CD1c-positive myeloid dendritic cell (primary cell): Measurements from ENCODE around the gene MFSD6.

Experiments
- DNase-seq: peaks from one replicate; pipeline ENCODE4 v3.0.0-alpha.2; 2016; ENCODE audit errors: extremely low spot score

MFSD6 gene

DNA sequence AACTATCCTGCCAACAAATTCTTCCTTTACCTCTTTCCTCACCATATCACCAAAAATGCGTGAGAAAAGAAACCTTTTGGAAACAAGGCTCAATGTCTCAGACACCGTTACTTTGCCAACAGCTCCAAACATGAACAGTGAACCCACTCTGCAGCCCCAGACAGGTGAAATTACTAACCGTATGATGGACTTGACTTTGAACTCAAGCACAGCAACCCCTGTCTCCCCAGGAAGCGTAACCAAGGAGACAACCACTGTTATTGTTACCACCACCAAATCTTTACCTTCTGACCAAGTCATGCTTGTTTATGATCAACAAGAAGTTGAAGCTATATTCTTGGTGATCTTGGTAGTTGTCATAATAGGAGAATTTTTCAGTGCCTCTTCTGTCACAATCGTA is 28.4 kb downstream of the MFSD6 start:
- no peak for DNase-seq

DNA sequence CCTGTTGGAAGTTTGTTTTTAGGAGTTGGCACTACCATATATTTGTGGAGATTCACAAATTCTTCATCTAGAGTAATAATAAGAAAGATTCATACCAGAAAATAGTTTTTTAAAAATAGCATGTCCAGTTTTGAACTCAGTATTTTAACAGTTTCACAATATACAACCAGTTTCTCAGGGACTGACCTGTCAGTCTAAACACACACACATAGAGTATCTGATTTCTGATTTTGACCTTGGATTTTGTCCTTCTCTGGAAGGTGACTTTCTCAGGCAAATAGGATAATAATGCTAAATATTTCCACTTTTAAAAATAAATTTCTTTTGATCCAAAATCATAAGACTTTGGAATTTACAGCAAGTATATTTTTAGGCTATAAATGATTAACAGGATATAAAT is 32.0 kb downstream of the MFSD6 start:
- DNase-seq, result no peak

DNA sequence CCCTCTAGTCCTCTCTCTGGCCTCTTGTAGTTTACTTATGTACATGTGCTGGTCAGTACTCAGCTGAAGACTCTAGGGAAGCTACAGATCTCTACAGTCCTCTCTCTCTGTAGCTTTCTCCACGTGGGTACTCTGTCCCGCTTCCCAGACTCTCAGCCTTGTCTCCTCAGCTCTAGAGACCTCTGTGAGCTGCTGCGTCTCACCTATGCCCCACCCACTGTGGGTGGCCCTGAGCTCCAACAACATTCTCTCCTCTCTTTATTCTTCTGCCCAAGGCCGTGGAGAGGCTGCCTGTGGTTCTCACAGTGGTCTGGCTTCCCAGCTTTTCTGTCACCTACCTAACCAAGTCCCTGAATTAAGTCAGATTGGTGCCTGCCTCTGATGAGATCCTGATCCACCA is 33.4 kb downstream of the MFSD6 start:
- DNase-seq, result no peak

DNA sequence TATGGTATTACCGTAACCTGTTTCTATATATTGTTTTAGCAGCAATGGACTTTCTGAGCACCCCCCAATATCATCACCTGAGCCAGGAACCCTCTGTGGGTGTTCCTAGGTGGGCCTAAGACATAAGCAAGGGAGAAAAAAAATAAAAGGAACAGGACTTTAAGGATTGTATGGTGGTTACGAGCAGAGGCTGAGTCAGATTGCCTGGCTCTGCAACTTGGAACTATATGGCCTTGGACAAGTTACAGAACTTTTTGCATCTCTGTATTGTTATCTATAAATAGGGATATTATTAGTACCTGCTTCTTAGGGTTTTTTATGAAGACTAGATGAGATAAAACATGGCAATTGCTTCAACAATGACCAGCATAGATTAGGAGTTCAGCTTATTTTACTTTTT is 34.9 kb downstream of the MFSD6 start:
- DNase-seq, result no peak

DNA sequence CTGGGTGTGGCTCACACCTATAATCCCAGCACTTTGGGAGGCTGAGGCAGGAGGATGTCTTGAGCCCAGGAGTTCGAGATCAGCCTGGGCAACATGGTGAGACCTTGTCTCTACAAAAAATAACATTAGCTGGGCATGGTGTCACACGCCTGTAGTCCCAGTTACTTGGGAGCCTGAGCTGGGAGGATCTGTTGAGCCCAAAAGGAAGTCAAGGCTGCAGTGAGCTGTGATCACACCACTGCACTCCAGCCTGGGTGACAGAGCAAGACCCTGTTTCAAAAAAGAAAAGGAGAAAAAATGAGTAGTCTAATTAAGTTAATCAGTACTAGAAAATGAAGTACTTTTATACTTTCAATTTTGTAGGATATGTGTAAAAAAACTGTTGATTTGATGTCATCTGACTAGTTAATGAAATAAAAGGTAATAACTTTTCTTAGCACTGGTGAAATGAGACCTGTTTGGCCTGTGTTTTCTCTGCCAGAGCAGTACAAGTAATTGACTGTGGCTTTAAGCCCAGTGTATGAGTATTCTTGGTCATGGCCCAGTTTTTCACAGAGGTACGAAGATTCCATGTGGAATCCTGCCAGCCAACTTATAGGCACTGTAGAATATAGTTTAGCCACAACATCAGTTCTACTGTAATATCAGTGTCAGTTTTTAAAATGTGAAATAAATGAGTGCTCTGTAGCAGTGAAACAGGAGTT is 35.8 kb downstream of the MFSD6 start:
- no peak for DNase-seq

DNA sequence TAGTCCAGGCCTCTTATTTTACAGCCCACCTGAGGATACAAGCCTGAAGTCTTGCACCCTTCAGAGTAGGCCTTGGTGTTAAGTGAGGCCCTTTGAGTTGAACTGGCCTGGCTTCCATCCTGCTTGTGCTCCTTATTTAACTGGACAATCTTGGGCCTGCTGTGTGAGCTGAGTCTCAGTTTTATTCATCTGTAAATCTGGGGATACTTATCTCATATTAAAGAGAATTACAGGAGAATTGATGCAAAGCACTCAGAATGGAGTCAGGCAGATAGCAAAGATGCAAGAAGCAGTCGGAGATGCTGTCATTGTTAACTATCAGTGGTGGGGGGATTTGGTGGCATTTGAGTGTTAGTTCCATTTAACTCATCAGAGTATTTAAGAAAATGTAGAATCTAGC is 36.8 kb downstream of the MFSD6 start:
- DNase-seq, result no peak

DNA sequence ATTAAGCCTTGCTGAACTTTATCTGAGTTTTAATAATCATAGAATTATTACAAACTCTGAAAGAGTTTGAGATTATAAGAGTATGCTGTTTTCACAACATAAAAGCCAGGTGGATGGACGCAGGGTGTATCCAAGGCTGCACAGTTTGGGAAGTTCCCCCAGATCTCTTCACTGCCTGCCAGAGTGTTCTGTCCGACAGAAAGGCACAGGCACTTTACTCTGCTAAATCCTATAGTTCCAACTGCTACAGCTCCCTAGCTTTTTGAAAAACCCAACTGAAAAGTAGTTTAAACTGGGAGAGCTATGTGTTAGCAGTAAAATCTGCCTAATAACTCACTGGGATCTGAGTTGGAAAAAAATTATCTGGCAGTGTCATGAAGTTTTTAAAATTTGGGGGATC is 38.0 kb downstream of the MFSD6 start:
- no peak for DNase-seq

DNA sequence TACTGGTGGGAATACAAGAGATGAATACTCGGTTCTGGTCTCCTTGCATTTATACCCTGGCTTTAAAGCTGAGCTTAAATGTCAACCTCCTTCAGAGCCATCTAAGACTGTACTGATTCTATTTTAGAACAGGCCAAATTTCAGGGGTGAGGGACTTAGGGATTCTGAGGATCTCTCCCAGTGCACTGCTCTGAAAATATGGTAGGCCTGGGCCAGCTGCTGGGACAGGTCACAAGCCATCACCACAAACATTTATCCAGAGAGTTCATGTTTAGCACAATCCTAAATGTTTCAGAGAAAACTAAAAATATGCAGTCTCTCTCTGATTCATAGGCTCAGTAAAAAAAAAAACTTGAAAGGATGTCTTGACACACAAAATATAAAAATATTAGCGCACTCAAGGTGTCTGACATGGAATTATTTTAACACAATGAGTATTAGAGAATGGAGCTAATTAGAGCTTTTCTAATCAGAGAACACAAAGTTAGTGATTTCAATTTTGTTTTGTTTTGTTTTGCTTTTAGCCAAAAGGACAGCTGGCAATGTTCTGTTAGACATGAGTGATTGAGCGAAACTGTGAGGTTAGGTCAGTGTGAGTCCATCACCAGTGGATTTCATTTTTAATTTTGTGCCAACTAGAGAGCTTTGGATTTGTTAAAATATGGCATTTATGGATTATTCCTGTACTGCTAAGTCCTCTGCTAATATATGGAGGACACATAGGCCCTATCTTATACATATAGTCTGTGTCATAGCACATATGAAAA is 38.8 kb downstream of the MFSD6 start:
- DNase-seq, result no peak

DNA sequence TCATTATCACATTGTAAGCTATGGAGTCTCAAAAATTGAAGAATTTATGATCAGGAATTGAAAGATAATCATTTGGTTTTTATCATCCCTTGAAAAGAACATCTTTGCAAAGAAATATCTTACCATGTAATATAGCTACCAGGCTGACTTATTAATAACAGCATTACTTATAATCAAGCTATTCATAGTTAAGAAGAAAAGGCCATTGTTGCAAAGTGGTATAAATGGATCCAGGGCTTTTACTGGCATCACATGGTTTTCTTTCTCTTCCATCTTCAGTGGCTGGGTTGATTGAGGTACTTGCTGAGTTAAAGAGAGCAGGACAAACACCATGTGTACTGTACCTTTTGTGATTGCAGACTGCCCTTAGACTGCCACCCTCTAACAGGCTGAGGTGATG is 39.6 kb downstream of the MFSD6 start:
- DNase-seq, result no peak

DNA sequence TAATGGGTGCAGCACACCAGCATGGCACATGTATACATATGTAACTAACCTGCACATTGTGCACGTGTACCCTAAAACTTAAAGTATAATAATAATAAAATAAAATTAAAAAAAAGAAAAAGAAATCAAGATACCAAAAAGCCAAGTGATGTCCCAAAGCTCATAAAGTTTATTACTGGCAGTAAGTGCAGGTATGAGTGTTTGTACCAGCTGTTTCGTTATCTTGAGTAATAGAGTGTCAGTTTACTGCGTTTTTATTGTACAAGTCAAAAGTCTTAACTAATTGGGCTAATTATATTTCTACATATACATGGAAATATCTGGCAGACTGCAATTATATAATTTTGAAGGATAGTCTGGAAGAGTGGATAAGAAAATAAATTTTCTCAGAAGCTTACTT is 41.8 kb downstream of the MFSD6 start:
- no peak for DNase-seq

DNA sequence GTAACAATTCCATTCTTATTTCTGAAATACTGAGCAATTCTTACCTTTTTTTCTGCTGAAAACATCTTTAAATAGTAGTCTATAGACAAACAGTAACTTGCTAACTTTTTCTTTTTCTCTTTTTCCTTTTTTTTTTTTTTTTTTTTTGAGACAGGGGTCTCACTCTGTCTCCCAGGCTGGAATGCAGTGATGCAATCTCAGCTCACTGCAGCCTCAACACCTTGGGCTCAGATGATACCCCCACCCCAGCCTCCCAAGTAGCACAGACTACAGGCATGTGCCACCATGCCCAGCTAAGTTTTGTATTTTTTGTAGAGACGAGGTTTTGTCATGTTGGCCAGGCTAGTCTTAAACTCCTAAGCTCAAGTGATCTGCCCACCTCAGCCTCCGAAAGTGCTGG is 42.2 kb downstream of the MFSD6 start:
- DNase-seq, result no peak

DNA sequence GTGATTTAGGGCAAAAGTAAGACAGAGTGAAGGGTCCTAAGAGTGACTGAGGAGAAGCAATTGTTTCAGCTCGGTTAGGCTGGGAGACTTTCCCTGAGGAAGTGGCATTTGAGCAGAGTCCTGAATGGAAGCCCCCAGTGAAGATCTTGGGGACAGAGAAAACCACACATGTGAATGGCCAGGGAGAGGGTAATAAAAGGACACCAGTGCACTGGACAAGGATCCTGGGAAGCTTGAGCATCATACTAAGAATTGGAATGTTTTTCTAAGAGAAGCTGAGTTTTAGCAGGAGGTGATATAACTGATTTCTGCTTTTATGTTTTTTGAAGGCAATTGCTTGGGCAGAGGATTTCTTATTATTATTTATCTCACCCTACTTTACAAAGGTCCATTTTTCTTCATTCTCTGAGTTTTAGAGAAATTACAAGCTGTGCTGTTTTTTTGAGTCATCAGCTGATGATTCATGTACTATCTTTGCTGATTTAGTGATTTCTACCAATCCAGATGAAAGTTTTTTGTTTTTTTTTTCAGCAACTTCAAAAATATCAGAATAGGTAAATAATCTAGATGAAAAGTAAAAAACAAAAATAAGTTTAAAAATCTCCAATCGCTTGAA is 43.5 kb downstream of the MFSD6 start:
- no peak for DNase-seq

DNA sequence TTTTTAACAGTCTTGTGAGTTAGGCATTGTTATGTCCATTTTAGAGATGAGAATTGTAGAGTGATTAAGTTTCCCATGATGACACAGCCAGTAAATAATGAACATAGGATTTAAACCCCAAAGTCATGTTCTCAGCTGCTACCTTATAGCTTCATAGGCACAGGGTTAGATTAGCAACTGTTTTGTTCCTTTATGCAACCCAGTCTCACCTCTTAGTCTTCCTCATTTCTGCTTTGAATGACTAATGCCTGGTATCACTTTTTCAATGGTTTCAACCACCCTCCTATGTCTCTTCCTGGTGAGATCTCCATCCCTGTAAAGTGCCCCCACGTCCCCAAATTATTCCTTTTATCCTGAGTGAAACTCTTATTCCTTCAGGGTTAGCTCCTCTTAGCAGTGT is 44.3 kb downstream of the MFSD6 start:
- no peak for DNase-seq

DNA sequence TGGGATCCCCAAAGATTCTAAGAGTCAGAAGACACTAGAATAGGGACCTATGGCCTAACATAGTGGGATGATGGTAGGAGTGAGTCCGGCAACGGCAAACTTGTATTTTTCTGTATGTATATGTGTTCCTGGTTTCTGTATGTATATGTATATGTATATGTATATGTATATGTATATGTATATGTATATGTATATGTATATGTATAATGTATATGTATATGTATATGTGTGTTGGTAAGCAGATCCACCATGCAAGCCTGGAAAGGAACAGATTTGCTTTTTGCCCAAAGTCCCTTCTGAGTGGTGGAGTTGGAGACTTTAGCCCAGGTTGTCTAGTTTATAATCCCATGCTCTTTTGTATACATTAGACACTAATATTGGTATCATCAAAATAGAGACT is 46.6 kb downstream of the MFSD6 start:
- no peak for DNase-seq

DNA sequence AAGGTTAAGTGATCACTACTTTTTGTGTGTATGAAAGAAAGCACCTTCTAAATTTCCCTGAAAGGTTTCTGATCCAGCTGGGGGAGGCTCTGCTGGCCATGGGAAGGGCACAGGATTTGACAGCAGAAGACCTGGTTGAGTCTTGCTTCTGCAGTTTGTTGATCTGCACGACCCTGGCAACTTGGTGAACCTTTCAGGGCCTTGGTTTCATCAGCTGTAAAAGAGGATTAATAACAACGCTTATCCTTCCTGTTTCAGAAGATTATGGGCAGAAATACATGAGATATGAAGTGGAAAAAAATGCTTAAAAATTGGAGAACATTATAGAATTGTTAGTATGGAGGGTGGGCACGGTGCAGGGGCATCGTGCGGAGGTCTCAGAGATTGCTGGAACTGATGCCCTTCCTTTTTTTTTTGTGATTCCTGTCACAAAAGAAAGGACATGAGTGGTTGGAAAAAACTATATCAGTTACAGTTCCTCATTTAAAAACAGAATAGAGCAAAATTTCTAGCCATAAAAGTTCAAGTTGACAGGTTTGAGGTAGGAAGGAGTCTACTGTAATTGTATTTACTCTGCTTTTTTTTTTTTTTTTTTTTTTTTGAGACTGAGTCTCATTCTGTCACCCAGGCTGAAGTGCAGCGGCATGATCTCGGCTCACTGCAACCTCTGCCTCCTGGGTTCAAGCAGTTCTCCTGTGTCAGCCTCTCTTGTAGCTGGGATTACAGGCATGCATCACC is 47.4 kb downstream of the MFSD6 start:
- DNase-seq, result no peak

DNA sequence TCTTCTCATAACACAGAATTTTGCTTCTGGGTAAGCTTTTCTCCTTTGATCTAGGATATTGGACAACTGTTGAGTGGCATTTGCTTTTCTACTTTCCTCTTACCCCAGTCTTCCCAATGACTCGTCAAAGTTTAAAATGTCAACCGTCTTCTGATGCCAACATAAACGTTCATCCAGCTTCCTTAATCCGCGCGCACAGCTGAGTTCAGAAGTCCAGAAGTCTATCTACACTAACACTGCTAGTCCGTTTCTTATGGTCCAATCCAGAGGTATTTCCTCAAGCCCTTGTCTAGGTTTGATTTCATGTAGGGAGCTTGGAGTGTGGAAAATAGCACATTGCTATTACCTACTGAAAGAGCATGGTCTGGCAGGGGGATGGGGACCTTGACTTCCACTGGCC is 48.7 kb downstream of the MFSD6 start:
- DNase-seq, result no peak

DNA sequence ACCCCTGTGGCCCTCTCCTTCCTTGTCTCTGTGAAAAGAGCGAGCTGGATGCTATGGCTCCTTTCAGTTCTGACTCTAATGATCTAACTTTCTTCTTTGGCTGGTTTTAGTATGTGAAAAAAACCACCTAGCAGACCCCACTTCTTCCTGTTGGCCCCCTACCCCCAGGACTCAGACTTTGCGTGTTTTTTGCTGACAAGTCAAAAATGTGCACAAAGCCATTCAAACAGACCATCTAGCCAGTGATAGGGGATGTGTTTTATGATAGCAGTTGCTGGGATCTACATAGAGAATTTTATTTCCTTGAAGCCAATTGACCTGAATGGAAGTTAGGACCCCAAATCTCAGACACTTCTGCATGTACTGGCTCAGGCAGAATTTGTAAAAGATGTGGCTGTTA is 49.1 kb downstream of the MFSD6 start:
- no peak for DNase-seq

DNA sequence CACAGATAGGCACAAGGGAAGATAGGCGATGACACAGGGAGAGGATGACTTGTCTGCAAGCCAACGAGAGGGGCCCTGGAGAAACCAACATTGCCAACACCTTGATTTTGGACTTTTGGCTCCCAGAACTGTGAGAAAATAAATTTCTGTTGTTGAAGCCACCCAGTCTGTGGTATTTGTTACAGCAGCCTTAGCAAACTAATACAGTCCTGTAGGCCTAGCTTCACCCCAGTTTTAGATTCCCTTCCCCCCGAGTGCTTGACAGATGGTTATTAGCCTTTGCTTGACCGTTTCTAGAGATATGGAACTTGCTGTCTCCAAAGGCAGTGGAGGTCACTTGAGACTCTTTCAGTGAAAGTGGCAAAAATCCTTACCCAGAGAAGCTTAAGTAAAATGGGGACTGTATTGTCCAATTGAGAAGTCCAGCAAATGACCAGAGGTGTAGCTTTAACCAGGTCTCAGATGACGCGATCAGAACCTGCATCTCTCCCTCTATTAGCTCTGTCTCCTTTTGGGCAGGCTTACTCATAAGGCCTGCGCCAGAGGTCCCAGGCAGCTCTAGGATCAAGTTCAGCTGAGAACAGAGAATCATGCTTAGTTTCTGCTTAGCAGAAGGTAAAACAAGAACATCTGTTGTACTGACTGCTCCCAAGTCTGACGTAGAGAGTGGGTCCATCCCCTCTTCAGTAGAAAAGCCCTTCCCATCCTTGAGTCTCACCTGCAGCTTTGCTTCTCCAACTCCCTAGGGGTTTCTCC is 50.4 kb downstream of the MFSD6 start:
- no peak for DNase-seq

DNA sequence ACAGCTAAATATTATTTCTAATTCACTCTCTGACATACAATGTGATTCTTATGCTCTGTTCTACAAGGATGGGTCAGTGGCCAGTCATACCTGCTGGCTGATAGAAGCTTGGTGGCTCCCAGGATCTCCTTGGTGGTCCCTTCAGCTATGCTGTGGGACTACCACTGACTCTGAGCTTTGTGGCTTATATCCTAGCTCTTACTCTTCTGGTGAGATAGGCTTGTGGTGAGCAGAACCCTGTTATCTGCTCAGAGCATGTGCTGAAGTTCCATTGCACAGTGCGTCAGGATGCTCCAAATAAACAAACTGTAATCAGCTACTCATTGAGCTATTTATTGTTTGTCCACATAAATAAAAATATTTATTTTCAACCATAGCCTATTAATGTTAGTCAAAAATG is 51.7 kb downstream of the MFSD6 start:
- DNase-seq, result no peak

DNA sequence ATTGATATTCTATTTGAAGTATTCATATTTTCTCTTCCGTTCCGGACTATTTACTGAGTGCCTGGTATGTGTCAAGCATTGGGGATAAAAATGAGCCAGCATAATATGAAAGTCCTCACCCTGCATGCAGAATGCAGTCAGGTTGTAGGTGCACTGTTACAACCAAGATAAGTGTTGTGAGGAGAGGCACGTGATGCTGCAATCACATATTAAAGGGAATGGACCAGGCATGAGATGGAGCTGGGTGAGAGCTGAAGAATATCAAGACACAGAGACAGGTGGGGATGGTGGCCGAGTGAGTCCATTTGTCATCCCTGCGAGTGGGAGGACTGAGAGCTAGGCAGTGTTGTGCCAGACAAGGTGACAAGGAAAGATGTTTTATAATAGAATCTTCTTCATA is 52.3 kb downstream of the MFSD6 start:
- no peak for DNase-seq

DNA sequence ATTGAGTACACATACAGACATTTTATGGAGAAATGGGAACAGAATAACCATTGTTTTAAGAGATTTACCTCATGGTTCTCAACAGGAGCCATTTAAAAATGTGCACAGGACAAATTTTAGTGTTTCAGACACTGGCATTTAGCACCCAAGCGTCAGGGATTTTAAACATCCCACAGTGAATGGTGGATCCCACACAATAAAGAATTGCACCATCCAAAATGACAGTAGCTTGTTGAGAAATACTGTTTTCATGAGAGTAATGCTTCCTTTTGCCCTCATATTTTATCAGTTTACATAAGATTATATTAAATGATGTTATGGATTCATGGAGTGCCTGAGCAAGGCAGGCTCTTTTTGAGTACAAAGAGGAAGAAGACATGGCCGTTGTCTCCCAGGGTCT is 54.0 kb downstream of the MFSD6 start:
- DNase-seq, result no peak

DNA sequence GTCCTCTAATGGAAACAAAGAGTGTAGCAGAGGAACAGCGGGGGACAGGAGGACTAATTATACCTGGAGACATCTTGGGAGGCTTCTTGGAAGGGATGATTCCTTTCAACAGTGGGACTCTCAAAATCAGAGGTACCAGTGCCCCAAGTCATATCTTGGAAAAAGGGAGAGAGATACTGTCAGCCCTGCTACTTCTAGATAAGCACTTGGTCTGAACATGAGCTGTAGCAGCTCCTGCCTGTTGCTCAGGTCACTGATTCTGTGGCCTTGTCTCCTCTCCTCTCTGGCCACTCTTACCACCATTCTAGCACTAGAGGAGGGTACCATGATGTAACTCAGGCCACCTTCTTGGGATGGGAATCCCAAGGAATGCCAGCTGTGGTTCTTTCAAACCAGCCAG is 54.5 kb downstream of the MFSD6 start:
- DNase-seq, result no peak
